Upper lobe of left lung (tissue), 6 donors: ENCODE measurements around the gene LAMA3. TPM values are rescaled to one million over a fixed set of nuclear protein-coding genes. Genes with fewer than 3 reads are reported as not detected.
A peak's percentile ranks its signal among the peaks of the same experiment; 100 is the strongest.

Source experiments
- ATAC-seq, 2 donors: fragments of 200-7000 bp; cut with Tn5 transposase; one replicate each; pipeline ENCODE4 v1.9.1; 2022; ENCODE audit warnings: mild to moderate bottlenecking in 2 of 2, moderate library complexity in 2 of 2; ENCODE audit not compliant: low FRiP score in 2 of 2
- DNase-seq, 2 donors: peaks; one replicate each; pipeline ENCODE4 v3.0.0-alpha.2; 2019 to 2020
- H3K27ac ChIP-seq, 4 donors: fragments of 200-600 bp; sonication (generic); one replicate each; pipeline ENCODE4 v1.5.1; 2016 to 2019
- H3K27me3 ChIP-seq, 4 donors: fragments of 200-600 bp; sonication (generic); one replicate each; pipeline ENCODE4 v1.5.1; 2017 to 2019
- H3K36me3 ChIP-seq, 4 donors: fragments of 200-600 bp; sonication (generic); one replicate each; pipeline ENCODE4 v1.5.1; 2016 to 2019
- H3K4me1 ChIP-seq, 4 donors: fragments of 200-600 bp; sonication (generic); one replicate each; pipeline ENCODE4 v1.5.1; 2018 to 2019
- H3K4me3 ChIP-seq, 4 donors: fragments of 200-600 bp; sonication (generic); one replicate each; pipeline ENCODE4 v1.5.1; 2017 to 2019; ENCODE audit warnings: mild to moderate bottlenecking in 2 of 4, moderate library complexity in 1 of 4
- H3K9me3 ChIP-seq, 4 donors: fragments of 200-600 bp; sonication (generic); one replicate each; pipeline ENCODE4 v1.5.1; 2018 to 2019
- EP300 ChIP-seq, 4 donors: sonication (generic); formaldehyde crosslinking; IDR thresholded peaks; one replicate each; pipeline ENCODE4 v1.5.1; 2017; ENCODE audit warnings: antibody characterized with exemption in 4 of 4, control low read depth in 2 of 4
- POLR2A ChIP-seq, 4 donors: fragments of 450-650 bp; IDR thresholded peaks; one replicate each; pipeline ENCODE4 v1.5.1; 2016 to 2017; ENCODE audit warnings: antibody characterized with exemption in 4 of 4, mild to moderate bottlenecking in 2 of 4
- POLR2AphosphoS5 ChIP-seq, 2 donors: sonication (generic); formaldehyde crosslinking; IDR thresholded peaks; one replicate each; pipeline ENCODE4 v1.5.1; 2017; ENCODE audit warnings: antibody characterized with exemption in 2 of 2
- WGBS, 2 donors: methylation state at CpG; one replicate each; pipeline ENCODE4 v1.1.5; 2017 to 2018; 5-methylcytosine and 5-hydroxymethylcytosine counted together
- total RNA-seq, 6 donors: library from RNA; depleted of rRNA in 4 of 6; stranded (reverse); fragments of >200 nt in 4 of 6; gene quantifications; one replicate each; pipeline versions ENCODE4 v1.1.0 to v1.2.1, GENCODE V29; 2016 to 2021
- TF ChIP-seq, protein P1 (sequence below), 6 experiments: fragments of 450-650 bp in 4 of 6; fragments of 200-600 bp in 2 of 6; sonication (generic) in 2 of 6; IDR thresholded peaks; one replicate each; pipeline ENCODE4 v1.5.1; 2016 to 2019; ENCODE audit warnings: antibody characterized with exemption in 6 of 6
- donor health status: DM: no; HTN: no; CAD: no; lungs with moderate emphysema.
- donor health status: DM: no; HTN: yes; CAD: no; lungs with severe emphysema.

Gene LAMA3
- total RNA-seq, 6 donors from 2014 or later: 88.2 to 202 (median 141) TPM

DNA sequence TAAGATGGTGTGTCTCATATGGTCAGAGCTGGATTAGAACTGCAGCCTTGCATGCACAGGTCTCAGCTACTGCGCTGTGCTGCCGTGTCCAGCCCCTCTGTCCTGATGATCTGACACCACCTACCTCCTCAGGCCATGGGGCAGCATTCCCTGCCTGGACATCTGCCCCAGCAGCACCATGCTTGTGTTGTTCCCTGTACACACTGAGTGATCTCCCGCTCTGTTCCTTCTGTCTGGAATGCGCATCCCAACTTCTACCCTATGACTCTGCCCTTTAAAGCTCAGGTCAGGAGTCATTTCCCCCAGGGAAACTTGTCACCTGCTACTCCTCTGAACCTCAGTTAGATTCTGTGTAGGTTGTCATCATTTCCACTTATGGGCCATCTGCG is 167.9 kb downstream of the LAMA3 start:
- Histone ChIP-seq H3K4me1 (peaks cover 0 to 5% (median 0%) of the 10 kb centered on the region in 4 donors), H3K4me3 (no peak overlapping the region), H3K9me3 (no peaks in the 10 kb centered on the region), H3K27me3 (no peaks in the 10 kb centered on the region), H3K27ac (no peak overlapping the region), H3K36me3 (no peaks in the 10 kb centered on the region)
- 91 to 96% methylated on average over 3 to 5 of the region's 5 CpGs for WGBS, 2 donors
- no peak for TF ChIP-seq POLR2AphosphoS5 (IDR thresholded peaks at IDR 0.05)
- ATAC-seq (no peak), DNase-seq (no peak)

DNA sequence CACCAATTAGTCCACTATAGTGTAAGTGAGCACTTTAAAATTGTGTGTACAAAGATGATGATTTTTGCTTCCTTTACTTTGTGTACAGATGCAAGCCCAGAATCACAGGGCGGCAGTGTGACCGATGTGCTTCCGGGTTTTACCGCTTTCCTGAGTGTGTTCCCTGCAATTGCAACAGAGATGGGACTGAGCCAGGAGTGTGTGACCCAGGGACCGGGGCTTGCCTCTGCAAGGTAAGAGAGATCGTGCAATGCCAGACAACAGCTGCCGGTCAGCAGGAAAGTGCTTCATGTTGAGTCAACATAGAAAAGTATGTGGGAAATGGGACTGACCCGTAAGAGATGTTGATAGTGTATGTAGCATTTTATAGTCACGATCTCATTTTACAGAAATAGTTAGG is 168.5 kb downstream of the LAMA3 start:
- peak in 1 of 2 donors; percentile 93 for DNase-seq
- Histone ChIP-seq H3K4me3 (no peak overlapping the region), H3K9me3 (no peaks in the 10 kb centered on the region), H3K27me3 (no peaks in the 10 kb centered on the region), H3K27ac (no peak overlapping the region), H3K36me3 (no peaks in the 10 kb centered on the region), H3K4me1 (peaks cover 0 to 5% (median 0%) of the 10 kb centered on the region in 4 donors)
- ATAC-seq: peak; percentile 57 to 88
- WGBS, 2 donors: 53 to 65% methylated on average over 9 of the region's 9 CpGs
- TF ChIP-seq EP300 (IDR thresholded peaks at IDR 0.05) (peak in 1 of 4 donors; percentile 70), POLR2AphosphoS5 (IDR thresholded peaks at IDR 0.05) (peak in 1 of 2 donors; percentile 55), POLR2A (IDR thresholded peaks at IDR 0.05) (no peak)

DNA sequence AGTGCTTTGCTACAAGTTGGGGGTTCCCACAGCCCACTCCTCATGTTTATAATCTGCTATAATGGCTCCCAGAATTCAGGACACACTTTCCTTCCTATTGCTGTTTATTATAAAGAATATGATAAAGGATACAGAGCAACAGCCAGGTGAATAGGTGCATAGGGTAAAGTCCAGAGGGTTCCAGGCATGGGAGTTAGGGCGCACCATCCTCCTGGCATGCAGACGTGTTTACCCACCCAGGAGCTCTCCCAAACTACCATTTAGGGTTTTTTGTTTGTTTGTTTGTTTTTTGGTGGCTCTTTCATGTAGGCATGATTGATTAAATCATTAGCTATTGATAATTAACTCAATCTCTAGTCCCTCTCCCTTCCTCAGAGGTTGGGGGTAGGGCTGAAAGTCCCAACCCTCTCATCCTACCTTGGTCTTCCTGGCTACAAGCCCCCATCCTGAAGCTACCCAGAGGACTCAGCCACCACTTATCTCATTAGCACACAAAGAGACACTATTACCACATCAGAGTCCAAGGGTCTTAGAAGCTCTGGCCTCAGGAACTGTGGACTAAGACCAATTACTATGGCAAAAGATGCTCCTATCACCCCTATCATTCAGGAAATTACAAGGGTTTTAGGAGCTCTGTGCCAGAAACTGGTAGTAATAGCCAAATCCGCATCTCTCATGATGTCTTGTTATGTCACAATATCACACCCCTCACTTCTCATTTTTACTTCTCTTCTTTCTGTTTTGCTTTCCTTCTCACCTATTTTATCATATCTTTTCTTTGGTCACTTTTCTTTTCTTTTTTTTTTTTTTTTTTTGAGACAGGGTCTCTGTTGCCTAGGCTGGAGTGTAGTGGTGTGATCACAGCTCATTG is 170.4 kb downstream of the LAMA3 start:
- no peak overlapping the region for H3K4me3 ChIP-seq
- H3K9me3 ChIP-seq: no peaks in the 10 kb centered on the region
- ATAC-seq (no peak), DNase-seq (no peak)
- peaks cover 0 to 5% (median 0%) of the 10 kb centered on the region in 4 donors for H3K4me1 ChIP-seq
- no peaks in the 10 kb centered on the region for H3K36me3 ChIP-seq
- 68 to 82% methylated on average over 3 of the region's 3 CpGs for WGBS, 2 donors
- no peaks in the 10 kb centered on the region for H3K27me3 ChIP-seq
- TF ChIP-seq EP300 (IDR thresholded peaks at IDR 0.05) (no peak), POLR2AphosphoS5 (IDR thresholded peaks at IDR 0.05) (no peak), POLR2A (IDR thresholded peaks at IDR 0.05) (no peak)
- TF ChIP-seq, protein P1, sequence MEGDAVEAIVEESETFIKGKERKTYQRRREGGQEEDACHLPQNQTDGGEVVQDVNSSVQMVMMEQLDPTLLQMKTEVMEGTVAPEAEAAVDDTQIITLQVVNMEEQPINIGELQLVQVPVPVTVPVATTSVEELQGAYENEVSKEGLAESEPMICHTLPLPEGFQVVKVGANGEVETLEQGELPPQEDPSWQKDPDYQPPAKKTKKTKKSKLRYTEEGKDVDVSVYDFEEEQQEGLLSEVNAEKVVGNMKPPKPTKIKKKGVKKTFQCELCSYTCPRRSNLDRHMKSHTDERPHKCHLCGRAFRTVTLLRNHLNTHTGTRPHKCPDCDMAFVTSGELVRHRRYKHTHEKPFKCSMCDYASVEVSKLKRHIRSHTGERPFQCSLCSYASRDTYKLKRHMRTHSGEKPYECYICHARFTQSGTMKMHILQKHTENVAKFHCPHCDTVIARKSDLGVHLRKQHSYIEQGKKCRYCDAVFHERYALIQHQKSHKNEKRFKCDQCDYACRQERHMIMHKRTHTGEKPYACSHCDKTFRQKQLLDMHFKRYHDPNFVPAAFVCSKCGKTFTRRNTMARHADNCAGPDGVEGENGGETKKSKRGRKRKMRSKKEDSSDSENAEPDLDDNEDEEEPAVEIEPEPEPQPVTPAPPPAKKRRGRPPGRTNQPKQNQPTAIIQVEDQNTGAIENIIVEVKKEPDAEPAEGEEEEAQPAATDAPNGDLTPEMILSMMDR (IDR thresholded peaks at IDR 0.05): no peak
- H3K27ac ChIP-seq: no peak overlapping the region

DNA sequence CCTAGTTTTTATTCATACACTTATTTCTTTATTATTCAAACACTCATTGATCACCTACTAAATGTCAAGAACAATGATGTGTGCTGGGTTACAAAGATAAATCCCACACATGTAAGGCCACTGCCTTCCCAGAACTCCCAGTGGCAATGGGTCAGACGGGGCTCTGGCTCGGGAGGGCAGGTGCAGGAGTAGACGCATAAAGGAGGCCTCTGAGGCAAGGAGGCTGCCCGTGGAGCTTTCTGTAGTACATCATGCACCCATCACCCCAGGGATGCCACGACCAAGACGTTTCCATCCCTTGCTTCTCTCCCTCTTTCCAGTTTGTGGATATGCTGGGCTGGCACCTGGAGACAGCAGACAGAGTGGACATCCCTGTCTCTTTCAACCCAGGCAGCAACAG is 172.1 kb downstream of the LAMA3 start:
- DNase-seq (no peak), ATAC-seq (no peak)
- Histone ChIP-seq H3K4me3 (no peak overlapping the region), H3K4me1 (peaks cover 0 to 5% (median 0%) of the 10 kb centered on the region in 4 donors), H3K27me3 (no peaks in the 10 kb centered on the region), H3K9me3 (no peaks in the 10 kb centered on the region), H3K27ac (no peak overlapping the region), H3K36me3 (no peaks in the 10 kb centered on the region)
- WGBS, 2 donors: 78 to 83% methylated on average over 6 of the region's 6 CpGs
- TF ChIP-seq POLR2A (IDR thresholded peaks at IDR 0.05) (no peak), EP300 (IDR thresholded peaks at IDR 0.05) (no peak)
- TF ChIP-seq, protein P1 (IDR thresholded peaks at IDR 0.05): no peak

DNA sequence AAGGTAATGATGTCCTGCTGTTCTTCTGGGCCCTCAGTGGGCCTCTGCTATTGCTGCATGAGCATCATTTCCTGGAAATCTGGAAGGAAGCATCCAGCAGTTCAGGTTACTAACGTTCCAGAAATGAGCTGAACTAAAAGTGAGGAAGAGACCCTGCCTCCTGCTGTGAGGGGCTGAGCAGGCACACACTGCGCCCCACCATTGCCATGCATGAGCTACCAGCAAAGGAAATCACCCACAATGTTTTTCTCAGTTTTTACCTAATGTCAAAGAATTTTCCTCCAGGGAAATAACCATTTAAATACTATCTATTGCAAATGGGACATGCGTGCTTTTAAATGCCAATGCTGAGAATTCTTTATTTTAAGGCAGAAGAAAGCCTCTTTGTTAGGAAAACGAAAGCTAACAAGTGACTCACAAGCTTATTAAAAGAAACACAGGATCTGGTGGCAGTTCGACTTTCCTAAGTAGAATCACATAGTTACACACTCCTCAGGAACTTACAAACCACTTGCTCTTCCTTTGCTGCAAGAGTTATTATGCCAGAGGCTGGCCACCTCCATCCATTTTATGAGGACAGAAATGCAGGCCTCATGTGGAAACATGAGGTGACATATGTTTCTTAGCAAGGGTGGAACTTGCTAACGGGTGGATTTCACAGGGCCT is 172.7 kb downstream of the LAMA3 start:
- DNase-seq (no peak), ATAC-seq (no peak)
- no peaks in the 10 kb centered on the region for H3K27me3 ChIP-seq
- TF ChIP-seq, protein P1 (IDR thresholded peaks at IDR 0.05): no peak
- TF ChIP-seq EP300 (IDR thresholded peaks at IDR 0.05) (no peak), POLR2AphosphoS5 (IDR thresholded peaks at IDR 0.05) (no peak), POLR2A (IDR thresholded peaks at IDR 0.05) (no peak)
- no peak overlapping the region for H3K4me3 ChIP-seq
- H3K36me3 ChIP-seq: no peaks in the 10 kb centered on the region
- peaks cover 0 to 5% (median 0%) of the 10 kb centered on the region in 4 donors for H3K4me1 ChIP-seq
- no peaks in the 10 kb centered on the region for H3K9me3 ChIP-seq
- 57 to 74% methylated on average over 6 of the region's 6 CpGs for WGBS, 2 donors
- no peak overlapping the region for H3K27ac ChIP-seq
